Retinal pigment epithelial cell (primary cell): ENCODE results near the gene ERBB4.

Source experiments
- DNase-seq: peaks from one replicate; pipeline ENCODE4 v3.0.0-alpha.2; 2010; ENCODE audit warnings: low read depth
- H3K4me3 ChIP-seq: 2 replicates; pipeline ENCODE4 v1.5.1; 2011; ENCODE audit warnings: mild to moderate bottlenecking, low read length, control low read depth, moderate library complexity
- TF ChIP-seq, protein P1 (sequence below): conservative IDR thresholded peaks from 2 replicates; pipeline ENCODE4 v1.5.1; 2011; ENCODE audit warnings: low read depth, low read length, control low read depth, inconsistent platforms

The ERBB4 gene

DNA sequence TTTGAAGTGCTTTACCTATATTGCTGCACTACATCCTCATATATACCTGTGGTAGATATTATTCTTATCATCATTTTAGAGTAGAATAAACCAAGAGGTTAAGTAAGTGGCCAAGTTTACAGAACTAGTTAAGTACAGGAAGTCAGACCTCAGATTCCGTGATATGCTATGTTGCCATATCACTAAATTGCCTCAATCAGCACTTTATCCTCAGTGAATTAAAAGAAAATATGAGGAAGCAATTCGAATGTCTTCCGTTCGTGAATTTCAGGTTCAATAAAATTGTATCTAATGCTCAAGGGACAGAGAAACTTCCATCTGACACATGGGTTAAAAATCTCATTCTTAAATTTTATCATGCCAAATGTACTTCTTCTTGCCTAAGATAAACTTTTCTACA is 1133.6 kb downstream of the ERBB4 start:
- DNase-seq: no peak
- H3K4me3 ChIP-seq: no peak overlapping the region
- TF ChIP-seq, protein P1, sequence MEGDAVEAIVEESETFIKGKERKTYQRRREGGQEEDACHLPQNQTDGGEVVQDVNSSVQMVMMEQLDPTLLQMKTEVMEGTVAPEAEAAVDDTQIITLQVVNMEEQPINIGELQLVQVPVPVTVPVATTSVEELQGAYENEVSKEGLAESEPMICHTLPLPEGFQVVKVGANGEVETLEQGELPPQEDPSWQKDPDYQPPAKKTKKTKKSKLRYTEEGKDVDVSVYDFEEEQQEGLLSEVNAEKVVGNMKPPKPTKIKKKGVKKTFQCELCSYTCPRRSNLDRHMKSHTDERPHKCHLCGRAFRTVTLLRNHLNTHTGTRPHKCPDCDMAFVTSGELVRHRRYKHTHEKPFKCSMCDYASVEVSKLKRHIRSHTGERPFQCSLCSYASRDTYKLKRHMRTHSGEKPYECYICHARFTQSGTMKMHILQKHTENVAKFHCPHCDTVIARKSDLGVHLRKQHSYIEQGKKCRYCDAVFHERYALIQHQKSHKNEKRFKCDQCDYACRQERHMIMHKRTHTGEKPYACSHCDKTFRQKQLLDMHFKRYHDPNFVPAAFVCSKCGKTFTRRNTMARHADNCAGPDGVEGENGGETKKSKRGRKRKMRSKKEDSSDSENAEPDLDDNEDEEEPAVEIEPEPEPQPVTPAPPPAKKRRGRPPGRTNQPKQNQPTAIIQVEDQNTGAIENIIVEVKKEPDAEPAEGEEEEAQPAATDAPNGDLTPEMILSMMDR: no peak

DNA sequence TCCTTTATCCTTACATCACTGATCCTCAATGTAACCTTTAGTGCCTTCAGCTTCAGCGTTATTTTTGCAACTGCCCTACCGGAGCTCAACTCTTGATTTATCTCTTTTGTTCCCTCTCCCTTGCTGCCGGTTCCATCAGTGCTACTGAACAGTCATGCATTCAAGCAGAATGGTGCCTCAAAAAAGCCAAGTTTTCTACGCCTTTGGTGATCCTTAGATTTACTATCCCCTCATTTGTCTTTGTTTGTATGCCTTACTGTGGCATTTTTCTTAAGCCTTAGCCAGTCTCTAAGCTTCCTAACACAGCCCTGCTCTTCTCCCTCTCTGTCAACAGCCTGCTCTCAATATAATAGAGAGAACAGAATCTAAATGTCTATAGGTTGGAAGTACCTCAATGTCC is 1134.5 kb downstream of the ERBB4 start:
- no peak overlapping the region for H3K4me3 ChIP-seq
- DNase-seq: no peak
- TF ChIP-seq, protein P1: no peak

DNA sequence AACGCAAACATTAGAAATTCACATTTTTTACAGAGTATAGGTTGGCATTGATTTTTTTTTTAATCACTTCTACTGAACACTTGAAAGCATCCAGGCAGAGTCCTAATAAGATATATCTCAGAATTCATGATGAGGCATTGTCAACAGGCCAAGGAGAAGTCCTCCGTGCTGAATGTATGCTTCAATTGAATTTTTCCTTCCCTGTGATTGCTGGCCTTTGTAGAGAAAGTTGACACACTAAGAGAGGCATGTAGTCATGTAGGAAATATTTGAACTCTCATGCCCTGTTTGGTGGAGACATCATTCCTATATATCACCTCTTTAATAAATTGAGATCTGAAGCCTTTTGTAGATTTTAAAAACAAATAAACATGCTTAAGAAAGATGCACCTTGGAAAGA is 1137.3 kb downstream of the ERBB4 start:
- no peak overlapping the region for H3K4me3 ChIP-seq
- TF ChIP-seq, protein P1: no peak
- DNase-seq: peak; percentile 5

DNA sequence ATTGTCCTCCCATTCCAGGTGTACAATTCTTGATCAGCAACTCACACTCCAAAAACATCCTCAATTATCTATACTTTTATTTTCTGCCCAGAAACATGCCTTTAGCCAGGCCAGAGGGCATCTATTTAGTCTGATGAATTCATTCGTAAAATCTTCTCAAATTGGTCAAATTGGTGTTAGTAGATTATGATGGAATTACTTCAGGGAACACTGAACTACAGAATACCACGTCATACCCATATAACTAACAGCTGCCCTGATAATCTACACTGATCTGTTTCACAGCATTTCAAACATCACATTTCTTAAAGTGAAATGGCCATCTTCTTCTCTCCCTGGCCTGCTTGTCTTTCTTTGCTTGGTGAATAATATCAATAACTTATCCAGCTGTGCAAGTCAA is 1140.8 kb downstream of the ERBB4 start:
- no peak for DNase-seq
- TF ChIP-seq, protein P1: no peak
- H3K4me3 ChIP-seq: no peak overlapping the region

DNA sequence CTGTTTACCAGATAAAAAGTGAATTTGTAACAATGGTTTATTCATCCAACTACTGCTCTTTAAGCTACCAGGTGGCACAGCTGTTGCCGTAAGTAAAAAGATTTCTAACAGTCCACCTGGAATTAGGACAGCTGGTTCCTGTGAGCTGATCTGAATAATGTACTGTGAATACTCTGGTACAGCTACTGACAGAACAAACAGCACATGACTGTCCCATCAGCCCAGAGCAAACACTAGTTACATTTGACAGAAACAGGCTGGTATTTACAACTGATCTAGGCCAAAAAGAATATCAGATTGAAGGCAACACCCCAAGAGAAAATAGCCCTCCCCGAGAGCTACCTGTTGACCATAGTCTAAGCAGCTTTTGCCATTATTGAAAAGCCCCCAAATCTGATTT is 1141.8 kb downstream of the ERBB4 start:
- DNase-seq: no peak
- TF ChIP-seq, protein P1: no peak
- no peak overlapping the region for H3K4me3 ChIP-seq

DNA sequence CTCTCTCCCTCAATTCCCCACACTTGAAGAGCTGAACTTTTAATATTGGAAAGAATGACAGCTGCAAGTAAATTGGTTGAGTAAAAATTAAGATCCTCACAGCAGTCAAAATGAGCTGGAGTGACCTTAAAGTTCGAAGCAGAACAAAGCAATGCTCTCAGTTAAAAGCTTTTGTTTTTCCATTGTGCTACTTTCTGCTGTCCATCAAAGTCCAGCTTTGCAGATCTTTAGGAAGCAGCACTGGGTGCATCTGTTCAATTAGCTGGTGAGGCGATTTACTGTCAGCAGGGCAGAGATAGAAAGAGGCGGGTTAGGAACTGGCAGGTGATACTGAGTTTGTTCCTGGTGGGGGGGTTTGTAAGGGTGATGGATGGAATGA is 1147.4 kb downstream of the ERBB4 start:
- no peak for DNase-seq
- no peak overlapping the region for H3K4me3 ChIP-seq
- TF ChIP-seq, protein P1: no peak

DNA sequence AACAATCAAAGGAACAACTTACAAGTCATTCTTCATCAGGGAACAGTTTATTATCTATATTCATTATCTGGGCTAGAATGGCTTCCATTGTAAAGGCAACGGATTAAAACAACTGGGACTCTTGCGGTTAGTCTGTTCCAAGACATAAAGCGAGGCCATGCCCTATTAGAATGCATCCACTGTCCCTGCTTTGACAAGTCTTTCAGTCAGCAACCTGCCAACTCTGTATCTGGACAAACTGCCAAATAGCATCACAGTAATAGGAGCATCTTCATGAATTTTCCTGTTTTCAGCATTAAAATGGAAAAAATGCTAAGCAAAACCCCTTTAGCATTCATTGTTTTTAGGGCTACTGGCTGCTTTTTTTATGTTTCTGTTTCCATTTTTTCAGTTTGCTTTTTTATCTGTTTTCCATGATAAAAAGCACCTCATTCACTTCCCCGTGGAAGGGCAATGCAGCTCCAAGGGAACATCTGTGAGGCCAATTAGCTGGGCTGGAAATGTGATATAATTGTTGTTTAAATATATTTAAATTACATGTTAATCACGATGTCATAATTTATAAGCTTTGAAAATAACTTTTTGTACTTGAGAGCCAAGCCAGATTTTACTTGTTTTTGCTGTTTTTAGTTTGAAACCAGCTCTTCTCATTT is 1147.9 kb downstream of the ERBB4 start:
- no peak overlapping the region for H3K4me3 ChIP-seq
- no peak for DNase-seq
- TF ChIP-seq, protein P1: no peak
